ENCODE results near the gene ABCA2.

GRCh38 chr9:137009938-137010732 lies 17.9 kb downstream of the ABCA2 start:
- no peak for TF ChIP-seq RAD21 (IDR thresholded peaks at IDR 0.05; ENCODE audit: low read length)
- TF ChIP-seq TAF1 (IDR thresholded peaks at IDR 0.05; ENCODE audit: borderline replicate concordance, low read depth, low read length): no peak
- no peak for TF ChIP-seq CTCF (IDR thresholded peaks at IDR 0.05)
- TF ChIP-seq GABPA (IDR thresholded peaks at IDR 0.05; ENCODE audit: low read depth): no peak
- TF ChIP-seq, protein P1, sequence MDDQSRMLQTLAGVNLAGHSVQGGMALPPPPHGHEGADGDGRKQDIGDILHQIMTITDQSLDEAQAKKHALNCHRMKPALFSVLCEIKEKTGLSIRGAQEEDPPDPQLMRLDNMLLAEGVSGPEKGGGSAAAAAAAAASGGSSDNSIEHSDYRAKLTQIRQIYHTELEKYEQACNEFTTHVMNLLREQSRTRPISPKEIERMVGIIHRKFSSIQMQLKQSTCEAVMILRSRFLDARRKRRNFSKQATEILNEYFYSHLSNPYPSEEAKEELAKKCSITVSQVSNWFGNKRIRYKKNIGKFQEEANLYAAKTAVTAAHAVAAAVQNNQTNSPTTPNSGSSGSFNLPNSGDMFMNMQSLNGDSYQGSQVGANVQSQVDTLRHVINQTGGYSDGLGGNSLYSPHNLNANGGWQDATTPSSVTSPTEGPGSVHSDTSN (IDR thresholded peaks at IDR 0.05): no peak
- TF ChIP-seq POLR2AphosphoS5 (IDR thresholded peaks at IDR 0.05; ENCODE audit: low read depth, low read length): no peak
- no peak for TF ChIP-seq FOSL2 (IDR thresholded peaks at IDR 0.05; ENCODE audit: borderline replicate concordance, low read depth)
- no peak for TF ChIP-seq EP300 (IDR thresholded peaks at IDR 0.05; ENCODE audit: borderline replicate concordance in 1 of 2, low read depth in 1 of 2, low read length in 1 of 2)
- TF ChIP-seq CHD2 (IDR thresholded peaks at IDR 0.05; ENCODE audit: low read length, partially characterized antibody): no peak

Data from SK-N-SH (cell line).